ENCODE results near the gene MARK3.

The MARK3 gene

GRCh38 chr14:103528146-103528586 lies 143.0 kb downstream of the MARK3 start:
- no peak for FAIRE-seq

GRCh38 chr14:103528587-103529382 lies 143.6 kb downstream of the MARK3 start, which contains the start of gene TRMT61A:
Gene TRMT61A, plus strand, starts transcription at chr14:103529196. Its CDS starts 783 bp downstream, at chr14:103529979.
- FAIRE-seq = no peak

GRCh38 chr14:103529383-103530365 lies 144.5 kb downstream of the MARK3 start:
- FAIRE-seq = no peak

- FAIRE-seq = no peak
Observed at GRCh38 chr14:103530390-103530789, 145.2 kb downstream of the MARK3 start.

GRCh38 chr14:103530831-103531230 lies 145.6 kb downstream of the MARK3 start:
- no peak for FAIRE-seq

GRCh38 chr14:103531421-103532215 lies 146.4 kb downstream of the MARK3 start:
- no peak for FAIRE-seq

GRCh38 chr14:103532216-103533136 lies 147.3 kb downstream of the MARK3 start:
- FAIRE-seq = no peak

- FAIRE-seq = no peak
Observed at GRCh38 chr14:103533137-103533998, 148.2 kb downstream of the MARK3 start.

- FAIRE-seq = no peak
Observed at GRCh38 chr14:103533999-103534575, 148.9 kb downstream of the MARK3 start.

GRCh38 chr14:103534576-103535061 lies 149.4 kb downstream of the MARK3 start:
- no peak for FAIRE-seq

GRCh38 chr14:103535081-103535890 lies 150.1 kb downstream of the MARK3 start:
- no peak for FAIRE-seq

GRCh38 chr14:103535891-103536565 lies 150.8 kb downstream of the MARK3 start:
- FAIRE-seq = no peak

- no peak for FAIRE-seq
Observed at GRCh38 chr14:103536693-103537092, 151.5 kb downstream of the MARK3 start.

- no peak for FAIRE-seq
Observed at GRCh38 chr14:103537175-103537990, 152.2 kb downstream of the MARK3 start.

- FAIRE-seq = no peak
Observed at GRCh38 chr14:103538291-103539055, 153.3 kb downstream of the MARK3 start.

GRCh38 chr14:103539056-103539825 lies 154.0 kb downstream of the MARK3 start:
- no peak for FAIRE-seq

All from colon (tissue), 2 donors.